OCI-LY1 (cell line): Measurements from ENCODE around the gene FGGY.

ENCODE experiments used
- H2AFZ ChIP-seq: fragments of 200-600 bp; sonication (generic), shearing (Covaris generic); 2 replicates; pipeline ENCODE4 v1.6.0; 2014; ENCODE audit warnings: antibody characterized with exemption, mild to moderate bottlenecking, low read length
- H3F3A ChIP-seq: fragments of 200-600 bp; sonication (generic), shearing (Covaris generic); 2 replicates; pipeline ENCODE4 v1.6.0; 2014; ENCODE audit warnings: mild to moderate bottlenecking, antibody characterized with exemption, low read length, moderate library complexity; ENCODE audit not compliant: insufficient read depth
- H3K27ac ChIP-seq: fragments of 200-600 bp; sonication (generic); 2 replicates; pipeline ENCODE4 v1.5.1; 2014; ENCODE audit warnings: low read length, mixed run types, mild to moderate bottlenecking, low read depth; ENCODE audit not compliant: poor library complexity, severe bottlenecking
- H3K27me3 ChIP-seq: fragments of 200-600 bp; sonication (generic); 2 replicates; pipeline ENCODE4 v1.6.0; 2014; ENCODE audit warnings: antibody characterized with exemption, mild to moderate bottlenecking, low read length, moderate library complexity; ENCODE audit not compliant: insufficient read depth
- H3K36me3 ChIP-seq: fragments of 200-600 bp; sonication (generic); 2 replicates; pipeline ENCODE4 v1.6.1; 2014; ENCODE audit warnings: mild to moderate bottlenecking, antibody characterized with exemption, low read length, moderate library complexity, mixed read lengths; ENCODE audit not compliant: insufficient read depth
- H3K4me1 ChIP-seq: fragments of 200-600 bp; sonication (generic); 2 replicates; pipeline ENCODE4 v1.5.1; 2014; ENCODE audit warnings: mild to moderate bottlenecking, low read length, moderate library complexity; ENCODE audit not compliant: insufficient read depth, severe bottlenecking
- H3K4me2 ChIP-seq: fragments of 200-600 bp; sonication (generic), shearing (Covaris generic); 2 replicates; pipeline ENCODE4 v1.6.1; 2014; ENCODE audit warnings: low read length
- H3K4me3 ChIP-seq: fragments of 200-600 bp; sonication (generic); 2 replicates; pipeline ENCODE4 v1.5.1; 2014; ENCODE audit warnings: low read length, low read depth, mild to moderate bottlenecking, mixed read lengths; ENCODE audit not compliant: poor library complexity, severe bottlenecking
- H3K79me2 ChIP-seq: fragments of 200-600 bp; shearing (Covaris generic); 2 replicates; pipeline ENCODE4 v1.6.1; 2016; ENCODE audit warnings: mixed run types, low read length, mixed read lengths; ENCODE audit not compliant: insufficient read depth
- H3K9ac ChIP-seq: fragments of 200-600 bp; sonication (generic), shearing (Covaris generic); 2 replicates; pipeline ENCODE4 v1.6.1; 2014; ENCODE audit warnings: mild to moderate bottlenecking, low read length, mixed read lengths
- H3K9me2 ChIP-seq: fragments of 200-600 bp; sonication (generic), shearing (Covaris generic); 2 replicates; pipeline ENCODE4 v1.6.1; 2014; ENCODE audit warnings: low read depth, mild to moderate bottlenecking, low read length, mixed read lengths
- H3K9me3 ChIP-seq: fragments of 200-600 bp; shearing (Covaris generic); 2 replicates; pipeline ENCODE4 v1.6.1; 2014; ENCODE audit warnings: low read length, mixed read lengths
- H4K20me1 ChIP-seq: fragments of 200-600 bp; sonication (generic), shearing (Covaris generic); 2 replicates; pipeline ENCODE4 v1.6.0; 2016; ENCODE audit warnings: mild to moderate bottlenecking, low read length; ENCODE audit not compliant: insufficient read depth
- CTCF ChIP-seq: fragments of 200-600 bp; sonication (generic), shearing (Covaris generic); IDR thresholded peaks from 2 replicates; pipeline ENCODE4 v1.5.1; 2017; ENCODE audit warnings: mild to moderate bottlenecking, antibody characterized with exemption, low read length, moderate library complexity, mixed read lengths
- EZH2 ChIP-seq: fragments of 200-600 bp; sonication (generic), shearing (Covaris generic); IDR thresholded peaks from 2 replicates; pipeline ENCODE4 v1.8.0; 2017; ENCODE audit warnings: borderline replicate concordance, mixed run types, mild to moderate bottlenecking, antibody characterized with exemption, low read length, moderate library complexity, mixed read lengths

FGGY gene

GRCh38 chr1:59498640-59499039 lies 201.7 kb downstream of the FGGY start:
- no peaks in the 10 kb centered on the region for H3K9me2 ChIP-seq
- H3K79me2 ChIP-seq = no peaks in the 10 kb centered on the region
- H3K27ac ChIP-seq = no peak overlapping the region
- no peaks in the 10 kb centered on the region for H3K4me1 ChIP-seq
- no peak overlapping the region for H3K4me2 ChIP-seq
- no peaks in the 10 kb centered on the region for H3F3A ChIP-seq
- no peak overlapping the region for H3K9ac ChIP-seq
- H2AFZ ChIP-seq = no peak overlapping the region
- no peaks in the 10 kb centered on the region for H3K36me3 ChIP-seq
- TF ChIP-seq EZH2 (no peak), CTCF (no peak)
- no peaks in the 10 kb centered on the region for H3K27me3 ChIP-seq
- H3K9me3 ChIP-seq = no peaks in the 10 kb centered on the region
- no peak overlapping the region for H3K4me3 ChIP-seq
- no peaks in the 10 kb centered on the region for H4K20me1 ChIP-seq

- H3K27me3 ChIP-seq = no peaks in the 10 kb centered on the region
- no peaks in the 10 kb centered on the region for H4K20me1 ChIP-seq
- H2AFZ ChIP-seq = no peak overlapping the region
- TF ChIP-seq EZH2 (no peak), CTCF (no peak)
- no peaks in the 10 kb centered on the region for H3K9me3 ChIP-seq
- H3K79me2 ChIP-seq = no peaks in the 10 kb centered on the region
- no peak overlapping the region for H3K4me3 ChIP-seq
- H3K36me3 ChIP-seq = no peaks in the 10 kb centered on the region
- no peak overlapping the region for H3K27ac ChIP-seq
- H3K9ac ChIP-seq = no peak overlapping the region
- no peaks in the 10 kb centered on the region for H3K9me2 ChIP-seq
- H3K4me2 ChIP-seq = no peak overlapping the region
- no peaks in the 10 kb centered on the region for H3F3A ChIP-seq
- no peaks in the 10 kb centered on the region for H3K4me1 ChIP-seq
Measured at GRCh38 chr1:59499273-59499942, 202.5 kb downstream of the FGGY start.

GRCh38 chr1:59499943-59500569 lies 203.2 kb downstream of the FGGY start:
- H4K20me1 ChIP-seq = no peaks in the 10 kb centered on the region
- H3K27ac ChIP-seq = no peak overlapping the region
- H3K9me2 ChIP-seq = no peaks in the 10 kb centered on the region
- no peaks in the 10 kb centered on the region for H3K79me2 ChIP-seq
- TF ChIP-seq EZH2 = no peak
- no peak for TF ChIP-seq CTCF
- no peaks in the 10 kb centered on the region for H3K9me3 ChIP-seq
- no peaks in the 10 kb centered on the region for H3K27me3 ChIP-seq
- H2AFZ ChIP-seq = no peak overlapping the region
- no peaks in the 10 kb centered on the region for H3K4me1 ChIP-seq
- no peak overlapping the region for H3K4me3 ChIP-seq
- no peaks in the 10 kb centered on the region for H3F3A ChIP-seq
- H3K9ac ChIP-seq = no peak overlapping the region
- no peak overlapping the region for H3K4me2 ChIP-seq
- H3K36me3 ChIP-seq = no peaks in the 10 kb centered on the region
